CD14-positive monocyte (primary cell): Measurements from ENCODE around the gene TMEM259. TPM values are rescaled to one million over a fixed set of nuclear protein-coding genes. Genes with fewer than 3 reads are reported as not detected.

Experiments used
- DNase-seq, 3 donors: peaks; one replicate each; pipeline ENCODE4 v3.0.0-alpha.2; 2011 to 2022
- H2AFZ ChIP-seq: 2 replicates; pipeline ENCODE4 v1.6.0; 2012; ENCODE audit warnings: mild to moderate bottlenecking, low read depth, low read length, inconsistent platforms; ENCODE audit not compliant: insufficient read depth, poor library complexity, severe bottlenecking
- H3K27ac ChIP-seq, 2 donors: 1 replicate in 1 of 2; 2 replicates in 1 of 2; pipeline ENCODE4 v1.5.1; 2012 to 2013; ENCODE audit warnings: low read length in 2 of 2, control low read depth in 1 of 2, inconsistent platforms in 1 of 2, low read depth in 1 of 2, mild to moderate bottlenecking in 1 of 2
- H3K27me3 ChIP-seq, 2 donors: one replicate each; pipeline versions ENCODE4 v1.6.0 to v1.6.1; 2011 to 2013; ENCODE audit warnings: low read length in 2 of 2; ENCODE audit not compliant: control insufficient read depth in 2 of 2, insufficient read depth in 2 of 2
- H3K36me3 ChIP-seq, 2 donors: replicated peaks in 1 of 2; 1 replicate in 1 of 2; 2 replicates in 1 of 2; pipeline versions ENCODE4 v1.5.1 to v1.6.1; 2012 to 2013; ENCODE audit warnings: low read length in 2 of 2, control low read depth in 1 of 2, inconsistent platforms in 1 of 2, mild to moderate bottlenecking in 1 of 2; ENCODE audit not compliant: insufficient read depth in 2 of 2, control insufficient read depth in 1 of 2
- H3K4me1 ChIP-seq, 2 donors: 1 replicate in 1 of 2; 2 replicates in 1 of 2; pipeline versions ENCODE4 v1.5.1 to v1.6.1; 2012 to 2013; ENCODE audit warnings: low read length in 2 of 2, control low read depth in 1 of 2, inconsistent platforms in 1 of 2, mild to moderate bottlenecking in 1 of 2, moderate library complexity in 1 of 2; ENCODE audit not compliant: insufficient read depth in 2 of 2, control insufficient read depth in 1 of 2
- H3K4me2 ChIP-seq: replicated peaks from 2 replicates; pipeline ENCODE3; 2012; ENCODE audit warnings: low read length, moderate library complexity, mild to moderate bottlenecking; ENCODE audit not compliant: poor library complexity, severe bottlenecking; ENCODE audit errors: extremely low read depth
- H3K4me3 ChIP-seq, 3 experiments: fragments of 200-600 bp in 1 of 3; sonication (generic) in 1 of 3; replicated peaks in 1 of 3; 1 replicate in 2 of 3; 2 replicates in 1 of 3; pipeline ENCODE4 v1.5.1; 2011 to 2013; ENCODE audit warnings: low read length in 3 of 3, mild to moderate bottlenecking in 3 of 3, control low read depth in 2 of 3, low read depth in 2 of 3, inconsistent platforms in 1 of 3, moderate library complexity in 1 of 3
- H3K79me2 ChIP-seq: 2 replicates; pipeline ENCODE4 v1.6.0; 2012; ENCODE audit warnings: mild to moderate bottlenecking, control low read depth, inconsistent platforms, low read length, moderate library complexity; ENCODE audit not compliant: insufficient read depth
- H3K9ac ChIP-seq: 2 replicates; pipeline ENCODE4 v1.6.0; 2017; ENCODE audit warnings: low read length, mild to moderate bottlenecking; ENCODE audit not compliant: insufficient read depth, poor library complexity, severe bottlenecking
- H3K9me3 ChIP-seq, 2 donors: replicated peaks in 1 of 2; 1 replicate in 1 of 2; 2 replicates in 1 of 2; pipeline versions ENCODE4 v1.5.1 to v1.6.1; 2012 to 2013; ENCODE audit warnings: low read length in 2 of 2, control low read depth in 1 of 2; ENCODE audit not compliant: control insufficient read depth in 1 of 2, insufficient read depth in 1 of 2
- H4K20me1 ChIP-seq: 2 replicates; pipeline ENCODE4 v1.6.0; 2012; ENCODE audit warnings: mild to moderate bottlenecking, low read length, control low read depth, moderate library complexity; ENCODE audit not compliant: insufficient read depth
- H3K27ac Mint-ChIP-seq, 7 donors: one replicate each; pipeline ENCODE4 v1.8.0; 2020; ENCODE audit warnings: mild to moderate bottlenecking in 7 of 7, mixed read lengths in 7 of 7, moderate library complexity in 6 of 7, inconsistent platforms in 2 of 7
- H3K27me3 Mint-ChIP-seq, 3 donors: one replicate each; pipeline ENCODE4 v1.8.0; 2021 to 2022; ENCODE audit warnings: low read depth in 3 of 3, mild to moderate bottlenecking in 3 of 3, mixed read lengths in 3 of 3, moderate library complexity in 3 of 3, inconsistent platforms in 1 of 3
- H3K36me3 Mint-ChIP-seq, 2 donors: one replicate each; pipeline ENCODE4 v1.8.0; 2020; ENCODE audit warnings: mixed read lengths in 2 of 2, inconsistent platforms in 1 of 2, mild to moderate bottlenecking in 1 of 2
- H3K4me1 Mint-ChIP-seq: one replicate; pipeline ENCODE4 v1.8.0; 2020; ENCODE audit warnings: mild to moderate bottlenecking, mixed read lengths
- H3K4me3 Mint-ChIP-seq, 2 donors: one replicate each; pipeline ENCODE4 v1.8.0; 2020; ENCODE audit warnings: mild to moderate bottlenecking in 2 of 2, mixed read lengths in 2 of 2, moderate library complexity in 1 of 2
- H3K9me3 Mint-ChIP-seq, 7 donors: one replicate each; pipeline ENCODE4 v1.8.0; 2020 to 2022; ENCODE audit warnings: mixed read lengths in 7 of 7, mild to moderate bottlenecking in 6 of 7, moderate library complexity in 6 of 7, inconsistent platforms in 2 of 7
- WGBS: methylation state at CpG from one replicate; pipeline ENCODE4 v1.1.5; 2013; ENCODE audit warnings: missing lambda C conversion rate; ENCODE audit not compliant: insufficient coverage; 5-methylcytosine and 5-hydroxymethylcytosine counted together
- intact Hi-C, 2 donors: fragments of 100-400 bp; cut with micrococcal nuclease; formaldehyde crosslinking; loops; one replicate each; pipeline versions ENCODE4 v1.15.0 to v1.15.1; 2023
- polyA plus RNA-seq, 3 donors: library from polyadenylated mRNA; depleted of rRNA in 1 of 3; unstranded in 2 of 3; stranded (reverse) in 1 of 3; fragments of 300-500 nt in 2 of 3; fragments of >200 nt in 1 of 3; fragmentation: Illumina TruSeq in 2 of 3; gene quantifications; 1 replicate in 2 of 3; 2 replicates in 1 of 3; pipeline ENCODE4 v1.2.3, GENCODE V29; 2012 to 2021
- TF ChIP-seq, protein P1 (sequence below): fragments of 200-600 bp; IDR thresholded peaks from one replicate; pipeline ENCODE4 v1.8.0; 2022; ENCODE audit warnings: antibody characterized with exemption, mild to moderate bottlenecking

The TMEM259 gene
- polyA plus RNA-seq, 3 donors = 37.4 to 417 (median 45.0) TPM

DNA sequence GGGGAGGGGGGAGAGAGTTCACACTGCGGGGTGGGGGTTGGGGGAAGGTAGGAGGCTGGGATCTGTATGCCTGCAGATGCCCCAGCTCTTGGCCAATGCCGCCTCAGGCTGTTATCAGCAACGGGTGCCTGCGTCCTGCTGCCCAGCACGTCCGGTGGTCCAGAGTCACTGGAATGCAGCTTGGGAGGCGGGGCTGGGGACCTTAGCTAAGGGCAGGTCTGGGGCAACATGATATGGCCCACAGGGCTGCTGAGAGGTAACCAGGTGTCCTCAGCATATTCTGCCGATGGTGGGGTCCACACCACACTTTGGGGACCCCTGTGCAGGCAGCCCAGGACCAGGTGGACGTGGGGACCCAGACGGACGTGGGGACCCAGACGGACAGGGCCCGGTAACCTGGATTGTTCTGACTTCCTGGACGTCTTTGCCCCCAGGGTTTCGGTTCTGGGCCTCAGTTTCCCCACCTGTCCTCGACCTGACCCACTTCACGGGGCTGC, 45.4 kb upstream of the TMEM259 start:
- H2AFZ ChIP-seq = peak overlapping the region; percentile 21
- peaks cover 11 to 13% of the 10 kb centered on the region in 2 donors for H3K36me3 ChIP-seq
- intact Hi-C loops = loop anchor here (5.0 kb wide), 2 partner anchors 36 to 44 kb away; partner anchors contain the start of genes GPX4 (in 2 of the 2), RNU6-2 (in 1 of the 2) and TMEM259 (in 1 of the 2)
- H4K20me1 ChIP-seq = peaks cover 62% of the 10 kb centered on the region
- H3K4me3 Mint-ChIP-seq = peak overlapping the region; percentile 88 to 90
- peaks cover 13 to 26% of the 10 kb centered on the region in 2 donors for H3K36me3 Mint-ChIP-seq
- H3K27ac ChIP-seq = peak overlapping the region; percentile 48 to 93
- H3K27me3 ChIP-seq = no peaks in the 10 kb centered on the region
- peaks cover 49% of the 10 kb centered on the region for H3K79me2 ChIP-seq
- peaks cover 0 to 2% (median 2%) of the 10 kb centered on the region in 3 donors for H3K27me3 Mint-ChIP-seq
- TF ChIP-seq, protein P1, sequence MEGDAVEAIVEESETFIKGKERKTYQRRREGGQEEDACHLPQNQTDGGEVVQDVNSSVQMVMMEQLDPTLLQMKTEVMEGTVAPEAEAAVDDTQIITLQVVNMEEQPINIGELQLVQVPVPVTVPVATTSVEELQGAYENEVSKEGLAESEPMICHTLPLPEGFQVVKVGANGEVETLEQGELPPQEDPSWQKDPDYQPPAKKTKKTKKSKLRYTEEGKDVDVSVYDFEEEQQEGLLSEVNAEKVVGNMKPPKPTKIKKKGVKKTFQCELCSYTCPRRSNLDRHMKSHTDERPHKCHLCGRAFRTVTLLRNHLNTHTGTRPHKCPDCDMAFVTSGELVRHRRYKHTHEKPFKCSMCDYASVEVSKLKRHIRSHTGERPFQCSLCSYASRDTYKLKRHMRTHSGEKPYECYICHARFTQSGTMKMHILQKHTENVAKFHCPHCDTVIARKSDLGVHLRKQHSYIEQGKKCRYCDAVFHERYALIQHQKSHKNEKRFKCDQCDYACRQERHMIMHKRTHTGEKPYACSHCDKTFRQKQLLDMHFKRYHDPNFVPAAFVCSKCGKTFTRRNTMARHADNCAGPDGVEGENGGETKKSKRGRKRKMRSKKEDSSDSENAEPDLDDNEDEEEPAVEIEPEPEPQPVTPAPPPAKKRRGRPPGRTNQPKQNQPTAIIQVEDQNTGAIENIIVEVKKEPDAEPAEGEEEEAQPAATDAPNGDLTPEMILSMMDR = no peak
- DNase-seq = no peak
- peaks cover 48% of the 10 kb centered on the region for H3K4me1 Mint-ChIP-seq
- no peaks in the 10 kb centered on the region for H3K9me3 ChIP-seq
- peak overlapping the region; percentile 97 for H3K9ac ChIP-seq
- H3K4me3 ChIP-seq = peak overlapping the region; percentile 93 to 100 (median 98)
- H3K9me3 Mint-ChIP-seq = peaks cover 0 to 5% (median 0%) of the 10 kb centered on the region in 7 donors
- 34% methylated on average over 16 of the region's 17 CpGs for WGBS
- H3K4me2 ChIP-seq = peak overlapping the region; percentile 99
- peaks cover 59 to 77% of the 10 kb centered on the region in 2 donors for H3K4me1 ChIP-seq
- H3K27ac Mint-ChIP-seq = peak overlapping the region in 6 of 7 donors; percentile 30 to 92 (median 86)

DNA sequence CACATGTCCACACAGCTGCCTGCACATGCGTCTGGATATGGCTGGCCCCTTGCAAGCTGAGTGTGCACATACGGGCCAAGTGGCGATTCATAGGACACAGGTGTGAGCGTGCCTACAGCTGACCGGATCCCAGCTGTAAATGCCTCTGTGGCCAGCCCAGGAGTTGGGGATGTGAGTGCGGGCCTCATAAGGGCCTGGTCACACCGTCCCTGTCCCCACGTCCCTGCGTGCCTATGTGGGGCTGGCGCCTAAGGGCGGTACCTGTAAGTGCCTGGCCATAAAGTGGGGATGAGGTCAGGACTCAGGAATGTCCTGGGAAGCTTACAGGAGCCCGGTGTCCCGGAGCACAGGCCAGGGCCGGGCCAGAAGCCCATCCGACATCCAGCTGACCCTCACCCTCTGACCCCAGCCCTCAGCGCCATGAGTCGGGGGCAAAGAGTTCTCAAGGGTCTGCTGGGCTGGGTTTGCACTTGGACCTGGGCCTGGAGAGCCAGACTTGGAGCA, 44.7 kb upstream of the TMEM259 start:
- H3K36me3 ChIP-seq = peaks cover 9 to 10% of the 10 kb centered on the region in 2 donors
- DNase-seq = no peak
- peaks cover 0 to 2% (median 2%) of the 10 kb centered on the region in 3 donors for H3K27me3 Mint-ChIP-seq
- H3K9me3 Mint-ChIP-seq = peaks cover 0 to 5% (median 0%) of the 10 kb centered on the region in 7 donors
- no peak overlapping the region for H3K27ac Mint-ChIP-seq
- TF ChIP-seq, protein P1 = no peak
- H3K4me1 Mint-ChIP-seq = peaks cover 48% of the 10 kb centered on the region
- no peak overlapping the region for H2AFZ ChIP-seq
- H3K4me1 ChIP-seq = peaks cover 57 to 71% of the 10 kb centered on the region in 2 donors
- peak overlapping the region in 1 of 2 donors; percentile 48 for H3K4me3 Mint-ChIP-seq
- no peaks in the 10 kb centered on the region for H3K9me3 ChIP-seq
- peaks cover 57% of the 10 kb centered on the region for H4K20me1 ChIP-seq
- intact Hi-C loops = loop anchor here (5.0 kb wide), 2 partner anchors 37 to 43 kb away; partner anchors contain the start of genes GPX4 (in 2 of the 2), RNU6-2 (in 1 of the 2) and TMEM259 (in 1 of the 2)
- peak overlapping the region in 1 of 3 experiments; percentile 100 for H3K4me3 ChIP-seq
- peak overlapping the region; percentile 97 for H3K9ac ChIP-seq
- H3K27ac ChIP-seq = no peak overlapping the region
- H3K79me2 ChIP-seq = peaks cover 44% of the 10 kb centered on the region
- H3K27me3 ChIP-seq = no peaks in the 10 kb centered on the region
- 94% methylated on average over 15 of the region's 17 CpGs for WGBS
- peaks cover 16 to 25% of the 10 kb centered on the region in 2 donors for H3K36me3 Mint-ChIP-seq
- H3K4me2 ChIP-seq = peak overlapping the region; percentile 59
